ENCODE measurements around the gene TPM3. TPM values are rescaled to one million over a fixed set of nuclear protein-coding genes. Genes with fewer than 3 reads are reported as not detected.
A peak's percentile ranks its signal among the peaks of the same experiment; 100 is the strongest.

The TPM3 gene
- total and polyA plus RNA-seq, 9 of the 15 experiments (the other 6 are each of a cell fraction or from before 2014, with no cell fraction given) = 202 to 604 (median 421) TPM

DNA sequence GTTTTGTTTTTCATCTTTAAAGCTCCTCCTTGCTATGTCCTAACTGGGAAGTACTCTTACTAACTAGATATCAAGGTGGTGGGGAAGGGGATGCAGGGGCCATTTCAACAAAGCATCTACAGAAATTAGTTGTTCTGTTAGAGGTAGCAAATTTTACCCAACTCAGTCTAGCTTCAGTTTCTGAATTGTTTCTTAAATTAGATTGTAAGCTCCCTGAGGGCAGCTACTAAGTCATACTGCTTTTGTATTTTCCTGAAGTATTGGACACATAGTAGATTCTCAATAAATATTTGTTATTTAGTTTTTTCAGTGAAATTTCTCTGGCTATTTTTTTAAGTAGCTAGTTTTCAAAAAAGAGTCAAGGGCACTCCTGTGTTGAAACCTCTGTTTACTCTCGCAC lies 30.6 kb upstream of the TPM3 start (continued):
- TF ChIP-seq, protein P1, sequence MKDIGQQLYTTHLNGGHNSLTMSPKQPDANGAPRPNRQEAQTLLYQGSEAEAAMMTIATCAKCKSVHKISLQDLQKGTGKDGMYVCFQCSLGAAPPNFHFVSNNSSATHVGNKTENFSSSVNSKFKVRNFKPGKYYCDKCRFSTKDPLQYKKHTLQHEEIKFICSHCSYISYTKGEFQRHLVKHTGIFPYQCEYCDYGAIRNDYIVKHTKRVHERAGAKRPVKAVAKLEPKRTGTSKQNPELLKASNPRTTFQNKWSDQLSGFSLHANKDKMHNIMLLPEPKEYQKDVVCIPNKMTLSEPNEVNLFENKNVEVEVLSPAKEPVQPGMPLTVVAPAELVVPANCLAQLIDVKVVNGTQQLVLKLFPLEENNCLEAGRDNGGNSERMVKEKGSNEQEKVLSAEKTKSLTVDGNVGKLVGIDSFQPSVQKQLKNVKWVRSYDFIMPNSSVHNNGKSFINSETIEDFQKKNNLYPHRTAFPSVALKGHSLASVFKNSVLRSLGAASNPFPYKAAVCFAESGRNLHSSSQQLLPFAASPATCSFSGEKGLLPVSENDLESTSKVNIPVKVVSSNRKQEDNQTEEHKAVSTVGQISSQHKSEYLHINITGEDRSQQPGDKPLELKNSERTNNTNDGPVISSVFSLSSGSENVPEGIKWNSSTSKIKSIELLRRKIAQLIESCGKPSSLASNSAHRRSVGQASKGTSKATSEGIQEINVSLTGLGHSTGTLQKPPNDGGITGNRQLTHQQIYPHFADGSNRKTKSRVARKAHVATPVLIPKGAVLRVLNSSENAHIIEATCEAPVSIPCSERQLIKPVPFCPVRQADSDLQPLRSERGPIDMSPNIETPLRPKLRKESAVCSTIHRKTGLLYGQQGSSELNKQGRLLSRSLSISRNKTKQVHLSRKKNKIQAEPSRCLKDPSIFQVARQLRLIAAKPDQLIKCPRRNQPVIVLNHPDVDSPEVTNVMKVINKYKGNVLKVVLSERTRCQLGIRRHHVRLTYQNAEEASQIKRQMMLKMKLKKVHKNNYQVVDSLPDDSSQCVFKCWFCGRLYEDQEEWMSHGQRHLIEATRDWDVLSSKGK (CRISPR knock-in tag; IDR thresholded peaks at IDR 0.05) = no peak
- TF ChIP-seq XRCC3 (IDR thresholded peaks at IDR 0.05) = no peak
- no peak for TF ChIP-seq ZNF175 (CRISPR knock-in tag; IDR thresholded peaks at IDR 0.05; ENCODE audit: low read depth)
- TF ChIP-seq SIN3A (IDR thresholded peaks at IDR 0.05; ENCODE audit: borderline replicate concordance in 2 of 2, control insufficient read depth in 1 of 2, low read depth in 2 of 2, low read length in 2 of 2) = no peak
- TF ChIP-seq SIRT6 (IDR thresholded peaks at IDR 0.05; ENCODE audit: low read depth, low read length) = no peak
- TF ChIP-seq ASH1L (IDR thresholded peaks at IDR 0.05; ENCODE audit: borderline replicate concordance, low read depth, partially characterized antibody) = no peak
- TF ChIP-seq ZNF57 (CRISPR knock-in tag; IDR thresholded peaks at IDR 0.05) = no peak
- TF ChIP-seq, protein P2, sequence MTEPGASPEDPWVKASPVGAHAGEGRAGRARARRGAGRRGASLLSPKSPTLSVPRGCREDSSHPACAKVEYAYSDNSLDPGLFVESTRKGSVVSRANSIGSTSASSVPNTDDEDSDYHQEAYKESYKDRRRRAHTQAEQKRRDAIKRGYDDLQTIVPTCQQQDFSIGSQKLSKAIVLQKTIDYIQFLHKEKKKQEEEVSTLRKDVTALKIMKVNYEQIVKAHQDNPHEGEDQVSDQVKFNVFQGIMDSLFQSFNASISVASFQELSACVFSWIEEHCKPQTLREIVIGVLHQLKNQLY (CRISPR knock-in tag; conservative IDR thresholded peaks at IDR 0.05) = no peak
- TF ChIP-seq, protein P3, sequence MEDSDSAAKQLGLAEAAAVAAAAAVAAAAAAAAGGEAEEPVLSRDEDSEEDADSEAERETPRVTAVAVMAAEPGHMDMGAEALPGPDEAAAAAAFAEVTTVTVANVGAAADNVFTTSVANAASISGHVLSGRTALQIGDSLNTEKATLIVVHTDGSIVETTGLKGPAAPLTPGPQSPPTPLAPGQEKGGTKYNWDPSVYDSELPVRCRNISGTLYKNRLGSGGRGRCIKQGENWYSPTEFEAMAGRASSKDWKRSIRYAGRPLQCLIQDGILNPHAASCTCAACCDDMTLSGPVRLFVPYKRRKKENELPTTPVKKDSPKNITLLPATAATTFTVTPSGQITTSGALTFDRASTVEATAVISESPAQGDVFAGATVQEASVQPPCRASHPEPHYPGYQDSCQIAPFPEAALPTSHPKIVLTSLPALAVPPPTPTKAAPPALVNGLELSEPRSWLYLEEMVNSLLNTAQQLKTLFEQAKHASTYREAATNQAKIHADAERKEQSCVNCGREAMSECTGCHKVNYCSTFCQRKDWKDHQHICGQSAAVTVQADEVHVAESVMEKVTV (CRISPR knock-in tag; IDR thresholded peaks at IDR 0.05) = no peak
- TF ChIP-seq NR2F6 (CRISPR knock-in tag; IDR thresholded peaks at IDR 0.05) = no peak
- TF ChIP-seq SPI1 (IDR thresholded peaks at IDR 0.05; ENCODE audit: borderline replicate concordance, low read depth, low read length) = no peak
- no peak for TF ChIP-seq NCOR1 (IDR thresholded peaks at IDR 0.05)
- no peak for TF ChIP-seq NR3C1 (CRISPR knock-in tag; IDR thresholded peaks at IDR 0.05)
- no peak for TF ChIP-seq ZNF717 (CRISPR knock-in tag; IDR thresholded peaks at IDR 0.05)
- peak; percentile 85 for TF ChIP-seq ADNP (tag; IDR thresholded peaks at IDR 0.05)
- peak in 1 of 2 experiments; percentile 90; a peak in 2 of 3 replicates for TF ChIP-seq CBX3 (IDR thresholded peaks at IDR 0.05; ENCODE audit: borderline replicate concordance in 1 of 2, low read length in 2 of 2)
- no peak for TF ChIP-seq SP2 (IDR thresholded peaks at IDR 0.05; ENCODE audit: extremely low read depth, low read depth, low read length, poor library complexity, severe bottlenecking)
- TF ChIP-seq, protein P4, sequence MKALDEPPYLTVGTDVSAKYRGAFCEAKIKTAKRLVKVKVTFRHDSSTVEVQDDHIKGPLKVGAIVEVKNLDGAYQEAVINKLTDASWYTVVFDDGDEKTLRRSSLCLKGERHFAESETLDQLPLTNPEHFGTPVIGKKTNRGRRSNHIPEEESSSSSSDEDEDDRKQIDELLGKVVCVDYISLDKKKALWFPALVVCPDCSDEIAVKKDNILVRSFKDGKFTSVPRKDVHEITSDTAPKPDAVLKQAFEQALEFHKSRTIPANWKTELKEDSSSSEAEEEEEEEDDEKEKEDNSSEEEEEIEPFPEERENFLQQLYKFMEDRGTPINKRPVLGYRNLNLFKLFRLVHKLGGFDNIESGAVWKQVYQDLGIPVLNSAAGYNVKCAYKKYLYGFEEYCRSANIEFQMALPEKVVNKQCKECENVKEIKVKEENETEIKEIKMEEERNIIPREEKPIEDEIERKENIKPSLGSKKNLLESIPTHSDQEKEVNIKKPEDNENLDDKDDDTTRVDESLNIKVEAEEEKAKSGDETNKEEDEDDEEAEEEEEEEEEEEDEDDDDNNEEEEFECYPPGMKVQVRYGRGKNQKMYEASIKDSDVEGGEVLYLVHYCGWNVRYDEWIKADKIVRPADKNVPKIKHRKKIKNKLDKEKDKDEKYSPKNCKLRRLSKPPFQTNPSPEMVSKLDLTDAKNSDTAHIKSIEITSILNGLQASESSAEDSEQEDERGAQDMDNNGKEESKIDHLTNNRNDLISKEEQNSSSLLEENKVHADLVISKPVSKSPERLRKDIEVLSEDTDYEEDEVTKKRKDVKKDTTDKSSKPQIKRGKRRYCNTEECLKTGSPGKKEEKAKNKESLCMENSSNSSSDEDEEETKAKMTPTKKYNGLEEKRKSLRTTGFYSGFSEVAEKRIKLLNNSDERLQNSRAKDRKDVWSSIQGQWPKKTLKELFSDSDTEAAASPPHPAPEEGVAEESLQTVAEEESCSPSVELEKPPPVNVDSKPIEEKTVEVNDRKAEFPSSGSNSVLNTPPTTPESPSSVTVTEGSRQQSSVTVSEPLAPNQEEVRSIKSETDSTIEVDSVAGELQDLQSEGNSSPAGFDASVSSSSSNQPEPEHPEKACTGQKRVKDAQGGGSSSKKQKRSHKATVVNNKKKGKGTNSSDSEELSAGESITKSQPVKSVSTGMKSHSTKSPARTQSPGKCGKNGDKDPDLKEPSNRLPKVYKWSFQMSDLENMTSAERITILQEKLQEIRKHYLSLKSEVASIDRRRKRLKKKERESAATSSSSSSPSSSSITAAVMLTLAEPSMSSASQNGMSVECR (CRISPR knock-in tag; IDR thresholded peaks at IDR 0.05) = no peak

Data from K562 (cell line).